Ovary (tissue), 3 donors: ENCODE measurements around the gene PCBP1.

Experiments used
- CTCF ChIP-seq, 3 donors: fragments of 450-650 bp in 2 of 3; fragments of 200-600 bp in 1 of 3; IDR thresholded peaks; one replicate each; pipeline versions ENCODE4 v1.5.1 to v1.8.0; 2016 to 2022; ENCODE audit warnings: antibody characterized with exemption in 3 of 3, mild to moderate bottlenecking in 1 of 3
- EP300 ChIP-seq: sonication (generic); formaldehyde crosslinking; IDR thresholded peaks from one replicate; pipeline ENCODE4 v1.6.1; 2017; ENCODE audit warnings: antibody characterized with exemption
- POLR2A ChIP-seq: fragments of 450-650 bp; IDR thresholded peaks from one replicate; pipeline ENCODE4 v1.6.1; 2017; ENCODE audit warnings: antibody characterized with exemption, mild to moderate bottlenecking, moderate library complexity
- donor health status: DM: no; HTN: no; CAD: no.

- TF ChIP-seq CTCF (IDR thresholded peaks at IDR 0.05) (no peak), POLR2A (no peak), EP300 (no peak)
Observed at GRCh38 chr2:70068119-70068518, 19.2 kb upstream of the PCBP1 start.
